ENCODE data around the gene NPL. TPM values are rescaled to one million over a fixed set of nuclear protein-coding genes. Genes with fewer than 3 reads are reported as not detected.
A peak's percentile ranks its signal among the peaks of the same experiment; 100 is the strongest.

Gene NPL
- total RNA-seq, 3 donors from 2014 or later (not counting 1 experiment from before 2014, with no cell fraction given), result 5.2 to 10.6 (median 6.8) TPM

- Histone ChIP-seq H3K27ac (ENCODE audit: low read length) (no peak overlapping the region), H3K4me3 (ENCODE audit: low read length) (no peak overlapping the region), H3K27me3 (ENCODE audit: control insufficient read depth, insufficient read depth, low read length) (no peaks in the 10 kb centered on the region), H3K9me3 (ENCODE audit: control insufficient read depth, insufficient read depth, low read length) (no peaks in the 10 kb centered on the region), H3K36me3 (ENCODE audit: control insufficient read depth, insufficient read depth, low read length) (no peaks in the 10 kb centered on the region), H3K4me1 (ENCODE audit: control insufficient read depth, insufficient read depth, low read length) (no peaks in the 10 kb centered on the region)
- Mint-ChIP-seq H3K36me3 (no peaks in the 10 kb centered on the region), H3K27ac (no peak overlapping the region), H3K4me1 (peaks cover 7 to 10% of the 10 kb centered on the region in 2 donors), H3K4me3 (no peak overlapping the region), H3K9me3 (no peaks in the 10 kb centered on the region), H3K27me3 (ENCODE audit: low read depth in 2 of 2) (peaks cover 8 to 23% of the 10 kb centered on the region in 2 donors)
- 37% methylated on average over 6 of the region's 6 CpGs for WGBS (ENCODE audit: insufficient coverage)
- ATAC-seq, result peak; percentile 69 to 88 (median 84)
- intact Hi-C loops (cut with micrococcal nuclease), result loop anchor here (5.0 kb wide), 1 partner anchor 335 kb away; no protein-coding TSS in a partner anchor
- peak; percentile 54 to 80 for DNase-seq
- TF ChIP-seq CTCF (IDR thresholded peaks at IDR 0.05), result peak; percentile 63
These were observed 7.6 kb upstream of the NPL start for GRCh38 chr1:182781841-182782586.

GRCh38 chr1:182782587-182782913, 7.0 kb upstream of the NPL start:
- Mint-ChIP-seq H3K36me3 (no peaks in the 10 kb centered on the region), H3K4me3 (no peak overlapping the region), H3K4me1 (peaks cover 7 to 10% of the 10 kb centered on the region in 2 donors), H3K27me3 (ENCODE audit: low read depth in 2 of 2) (peaks cover 11 to 26% of the 10 kb centered on the region in 2 donors), H3K9me3 (no peaks in the 10 kb centered on the region), H3K27ac (no peak overlapping the region)
- Histone ChIP-seq H3K36me3 (ENCODE audit: control insufficient read depth, insufficient read depth, low read length) (no peaks in the 10 kb centered on the region), H3K4me1 (ENCODE audit: control insufficient read depth, insufficient read depth, low read length) (no peaks in the 10 kb centered on the region), H3K4me3 (ENCODE audit: low read length) (no peak overlapping the region), H3K27me3 (ENCODE audit: control insufficient read depth, insufficient read depth, low read length) (no peaks in the 10 kb centered on the region), H3K27ac (ENCODE audit: low read length) (no peak overlapping the region), H3K9me3 (ENCODE audit: control insufficient read depth, insufficient read depth, low read length) (no peaks in the 10 kb centered on the region)
- no peak for ATAC-seq
- intact Hi-C loops (cut with micrococcal nuclease), result loop anchor here (5.0 kb wide), 1 partner anchor 335 kb away; no protein-coding TSS in a partner anchor
- no peak for TF ChIP-seq CTCF (IDR thresholded peaks at IDR 0.05)
- DNase-seq, result no peak

GRCh38 chr1:182783068-182783467, 6.5 kb upstream of the NPL start:
- Mint-ChIP-seq H3K4me3 (no peak overlapping the region), H3K4me1 (peaks cover 7 to 10% of the 10 kb centered on the region in 2 donors), H3K27ac (no peak overlapping the region), H3K27me3 (ENCODE audit: low read depth in 2 of 2) (peaks cover 11 to 28% of the 10 kb centered on the region in 2 donors), H3K9me3 (no peaks in the 10 kb centered on the region), H3K36me3 (no peaks in the 10 kb centered on the region)
- TF ChIP-seq CTCF (IDR thresholded peaks at IDR 0.05), result no peak
- no peaks in the 10 kb centered on the region for H3K27me3 ChIP-seq (ENCODE audit: control insufficient read depth, insufficient read depth, low read length)
- no peak overlapping the region for H3K27ac ChIP-seq (ENCODE audit: low read length)
- no peak overlapping the region for H3K4me3 ChIP-seq (ENCODE audit: low read length)
- DNase-seq (no peak), ATAC-seq (no peak)
- no peaks in the 10 kb centered on the region for H3K4me1 ChIP-seq (ENCODE audit: control insufficient read depth, insufficient read depth, low read length)
- H3K9me3 ChIP-seq (ENCODE audit: control insufficient read depth, insufficient read depth, low read length), result no peaks in the 10 kb centered on the region
- no peaks in the 10 kb centered on the region for H3K36me3 ChIP-seq (ENCODE audit: control insufficient read depth, insufficient read depth, low read length)
- intact Hi-C loops (cut with micrococcal nuclease), result loop anchor here (5.0 kb wide), 1 partner anchor 336 kb away; no protein-coding TSS in a partner anchor
- WGBS (ENCODE audit: insufficient coverage), result 77% methylated on average over 2 of the region's 2 CpGs

All from natural killer cell (primary cell).